ENCODE results near the gene WASHC4. TPM values are rescaled to one million over a fixed set of nuclear protein-coding genes. Genes with fewer than 3 reads are reported as not detected.
"Not testable (repeated sequence)": the region's sequence is repeated elsewhere in the genome, so short reads cannot be mapped to it uniquely, and the experiment has no call there.

The WASHC4 gene
- total and polyA plus RNA-seq, 4 donors = 28.9 to 136 (median 51.9) TPM

GRCh38 chr12:105179114-105179513 is 71.6 kb downstream of the WASHC4 start:
- H3K27me3 ChIP-seq (ENCODE audit: control insufficient read depth, insufficient read depth, low read length); H3K9me3 ChIP-seq (ENCODE audit: control insufficient read depth, insufficient read depth, low read length); H3K4me1 ChIP-seq (ENCODE audit: control insufficient read depth, insufficient read depth, low read length); H3K4me3 ChIP-seq (ENCODE audit: low read depth, low read length); H3K27ac ChIP-seq (ENCODE audit: low read depth, low read length); DNase-seq (ENCODE audit: low read depth in 4 of 6, low spot score in 6 of 6): not testable (repeated sequence)
- WGBS (ENCODE audit: insufficient coverage) = no CpG with 5 or more reads among the region's 1 CpG
- peaks cover 11% of the 10 kb centered on the region for H3K36me3 ChIP-seq (ENCODE audit: control insufficient read depth, insufficient read depth, low read length)

- H3K27ac ChIP-seq (ENCODE audit: low read depth, low read length); H3K9me3 ChIP-seq (ENCODE audit: control insufficient read depth, insufficient read depth, low read length); H3K4me1 ChIP-seq (ENCODE audit: control insufficient read depth, insufficient read depth, low read length); H3K27me3 ChIP-seq (ENCODE audit: control insufficient read depth, insufficient read depth, low read length); H3K4me3 ChIP-seq (ENCODE audit: low read depth, low read length); DNase-seq (ENCODE audit: low read depth in 4 of 6, low spot score in 6 of 6): not testable (repeated sequence)
- no CpG with 5 or more reads among the region's 4 CpGs for WGBS (ENCODE audit: insufficient coverage)
- H3K36me3 ChIP-seq (ENCODE audit: control insufficient read depth, insufficient read depth, low read length) = peaks cover 17% of the 10 kb centered on the region
These were observed 75.9 kb downstream of the WASHC4 start for GRCh38 chr12:105183406-105183805.

GRCh38 chr12:105183976-105184375 is 76.4 kb downstream of the WASHC4 start:
- not testable (repeated sequence) for H3K27me3 ChIP-seq (ENCODE audit: control insufficient read depth, insufficient read depth, low read length); H3K4me3 ChIP-seq (ENCODE audit: low read depth, low read length); H3K4me1 ChIP-seq (ENCODE audit: control insufficient read depth, insufficient read depth, low read length); DNase-seq (ENCODE audit: low read depth in 4 of 6, low spot score in 6 of 6); H3K9me3 ChIP-seq (ENCODE audit: control insufficient read depth, insufficient read depth, low read length); H3K27ac ChIP-seq (ENCODE audit: low read depth, low read length)
- WGBS (ENCODE audit: insufficient coverage) = 80% methylated on average over 1 of the region's 5 CpGs
- H3K36me3 ChIP-seq (ENCODE audit: control insufficient read depth, insufficient read depth, low read length) = peaks cover 17% of the 10 kb centered on the region

GRCh38 chr12:105189293-105189692 is 81.8 kb downstream of the WASHC4 start:
- Histone ChIP-seq H3K4me3 (ENCODE audit: low read depth, low read length) (no peak overlapping the region), H3K4me1 (ENCODE audit: control insufficient read depth, insufficient read depth, low read length) (no peaks in the 10 kb centered on the region), H3K36me3 (ENCODE audit: control insufficient read depth, insufficient read depth, low read length) (peaks cover 36% of the 10 kb centered on the region), H3K27me3 (ENCODE audit: control insufficient read depth, insufficient read depth, low read length) (no peaks in the 10 kb centered on the region), H3K27ac (ENCODE audit: low read depth, low read length) (no peak overlapping the region), H3K9me3 (ENCODE audit: control insufficient read depth, insufficient read depth, low read length) (no peaks in the 10 kb centered on the region)
- no CpG with 5 or more reads among the region's 6 CpGs for WGBS (ENCODE audit: insufficient coverage)
- no peak for DNase-seq (ENCODE audit: low read depth in 4 of 6, low spot score in 6 of 6)

GRCh38 chr12:105190530-105190929 is 83.0 kb downstream of the WASHC4 start:
- DNase-seq (ENCODE audit: low read depth in 4 of 6, low spot score in 6 of 6) = no peak
- WGBS (ENCODE audit: insufficient coverage) = 91% methylated on average over 5 of the region's 6 CpGs
- Histone ChIP-seq H3K4me3 (ENCODE audit: low read depth, low read length) (no peak overlapping the region), H3K4me1 (ENCODE audit: control insufficient read depth, insufficient read depth, low read length) (no peaks in the 10 kb centered on the region), H3K36me3 (ENCODE audit: control insufficient read depth, insufficient read depth, low read length) (peaks cover 34% of the 10 kb centered on the region), H3K9me3 (ENCODE audit: control insufficient read depth, insufficient read depth, low read length) (no peaks in the 10 kb centered on the region), H3K27me3 (ENCODE audit: control insufficient read depth, insufficient read depth, low read length) (no peaks in the 10 kb centered on the region), H3K27ac (ENCODE audit: low read depth, low read length) (no peak overlapping the region)

- no CpG with 5 or more reads among the region's 1 CpG for WGBS (ENCODE audit: insufficient coverage)
- peaks cover 50% of the 10 kb centered on the region for H3K36me3 ChIP-seq (ENCODE audit: control insufficient read depth, insufficient read depth, low read length)
These were observed 85.2 kb downstream of the WASHC4 start for GRCh38 chr12:105192624-105193225.

GRCh38 chr12:105194947-105195346 is 87.4 kb downstream of the WASHC4 start:
- Histone ChIP-seq H3K36me3 (ENCODE audit: control insufficient read depth, insufficient read depth, low read length) (peaks cover 54% of the 10 kb centered on the region), H3K27me3 (ENCODE audit: control insufficient read depth, insufficient read depth, low read length) (no peaks in the 10 kb centered on the region), H3K4me1 (ENCODE audit: control insufficient read depth, insufficient read depth, low read length) (peaks cover 2% of the 10 kb centered on the region), H3K27ac (ENCODE audit: low read depth, low read length) (no peak overlapping the region), H3K9me3 (ENCODE audit: control insufficient read depth, insufficient read depth, low read length) (no peaks in the 10 kb centered on the region), H3K4me3 (ENCODE audit: low read depth, low read length) (no peak overlapping the region)
- 97% methylated on average over 4 of the region's 6 CpGs for WGBS (ENCODE audit: insufficient coverage)
- DNase-seq (ENCODE audit: low read depth in 4 of 6, low spot score in 6 of 6) = no peak

More at GRCh38 chr12:105192624-105193225, 85.2 kb downstream of the WASHC4 start:
- H3K27me3 ChIP-seq (ENCODE audit: control insufficient read depth, insufficient read depth, low read length) = no peaks in the 10 kb centered on the region
- H3K4me3 ChIP-seq (ENCODE audit: low read depth, low read length) = no peak overlapping the region
- H3K27ac ChIP-seq (ENCODE audit: low read depth, low read length) = no peak overlapping the region
- no peaks in the 10 kb centered on the region for H3K4me1 ChIP-seq (ENCODE audit: control insufficient read depth, insufficient read depth, low read length)
- no peaks in the 10 kb centered on the region for H3K9me3 ChIP-seq (ENCODE audit: control insufficient read depth, insufficient read depth, low read length)
- DNase-seq (ENCODE audit: low read depth in 4 of 6, low spot score in 6 of 6) = peak in 2 of 6 donors; percentile 34 to 66

- no peaks in the 10 kb centered on the region for H3K9me3 ChIP-seq (ENCODE audit: control insufficient read depth, insufficient read depth, low read length)
- no peak overlapping the region for H3K27ac ChIP-seq (ENCODE audit: low read depth, low read length)
- 93% methylated on average over 5 of the region's 6 CpGs for WGBS (ENCODE audit: insufficient coverage)
- H3K4me1 ChIP-seq (ENCODE audit: control insufficient read depth, insufficient read depth, low read length) = peaks cover 3% of the 10 kb centered on the region
- no peak for DNase-seq (ENCODE audit: low read depth in 4 of 6, low spot score in 6 of 6)
- no peaks in the 10 kb centered on the region for H3K27me3 ChIP-seq (ENCODE audit: control insufficient read depth, insufficient read depth, low read length)
- peaks cover 53% of the 10 kb centered on the region for H3K36me3 ChIP-seq (ENCODE audit: control insufficient read depth, insufficient read depth, low read length)
- H3K4me3 ChIP-seq (ENCODE audit: low read depth, low read length) = no peak overlapping the region
These were observed 88.6 kb downstream of the WASHC4 start for GRCh38 chr12:105196090-105196489.

GRCh38 chr12:105198961-105199360 is 91.4 kb downstream of the WASHC4 start:
- Histone ChIP-seq H3K27me3 (ENCODE audit: control insufficient read depth, insufficient read depth, low read length) (no peaks in the 10 kb centered on the region), H3K9me3 (ENCODE audit: control insufficient read depth, insufficient read depth, low read length) (no peaks in the 10 kb centered on the region), H3K4me1 (ENCODE audit: control insufficient read depth, insufficient read depth, low read length) (peaks cover 22% of the 10 kb centered on the region), H3K36me3 (ENCODE audit: control insufficient read depth, insufficient read depth, low read length) (peaks cover 66% of the 10 kb centered on the region), H3K4me3 (ENCODE audit: low read depth, low read length) (no peak overlapping the region), H3K27ac (ENCODE audit: low read depth, low read length) (no peak overlapping the region)
- WGBS (ENCODE audit: insufficient coverage) = 59% methylated on average over 5 of the region's 6 CpGs
- no peak for DNase-seq (ENCODE audit: low read depth in 4 of 6, low spot score in 6 of 6)

- Histone ChIP-seq H3K9me3 (ENCODE audit: control insufficient read depth, insufficient read depth, low read length) (no peaks in the 10 kb centered on the region), H3K27ac (ENCODE audit: low read depth, low read length) (no peak overlapping the region), H3K27me3 (ENCODE audit: control insufficient read depth, insufficient read depth, low read length) (no peaks in the 10 kb centered on the region), H3K36me3 (ENCODE audit: control insufficient read depth, insufficient read depth, low read length) (peaks cover 66% of the 10 kb centered on the region), H3K4me3 (ENCODE audit: low read depth, low read length) (no peak overlapping the region), H3K4me1 (ENCODE audit: control insufficient read depth, insufficient read depth, low read length) (peaks cover 22% of the 10 kb centered on the region)
- DNase-seq (ENCODE audit: low read depth in 4 of 6, low spot score in 6 of 6) = no peak
- WGBS (ENCODE audit: insufficient coverage) = 80% methylated on average over 1 of the region's 4 CpGs
These were observed 92.9 kb downstream of the WASHC4 start for GRCh38 chr12:105200385-105200784.

All from spinal cord (tissue), 10 donors.